ENCODE results near the gene PNMT.

The PNMT gene

GRCh38 chr17:39629494-39629880 lies 38.8 kb upstream of the PNMT start:
- no peak for DNase-seq (ENCODE audit: low read depth)
- no peak for TF ChIP-seq CTCF (conservative IDR thresholded peaks at IDR 0.05; ENCODE audit: low read depth, low read length)
- H3K4me3 ChIP-seq (ENCODE audit: low read length): no peak overlapping the region

- no peak for DNase-seq (ENCODE audit: low read depth)
- no peak for TF ChIP-seq CTCF (conservative IDR thresholded peaks at IDR 0.05; ENCODE audit: low read depth, low read length)
- H3K4me3 ChIP-seq (ENCODE audit: low read length): no peak overlapping the region
Observed at GRCh38 chr17:39629898-39630297, 38.4 kb upstream of the PNMT start.

GRCh38 chr17:39631403-39631802 lies 36.9 kb upstream of the PNMT start:
- no peak overlapping the region for H3K4me3 ChIP-seq (ENCODE audit: low read length)
- TF ChIP-seq CTCF (conservative IDR thresholded peaks at IDR 0.05; ENCODE audit: low read depth, low read length): no peak
- DNase-seq (ENCODE audit: low read depth): no peak

- no peak for TF ChIP-seq CTCF (conservative IDR thresholded peaks at IDR 0.05; ENCODE audit: low read depth, low read length)
- no peak overlapping the region for H3K4me3 ChIP-seq (ENCODE audit: low read length)
- DNase-seq (ENCODE audit: low read depth): no peak
Observed at GRCh38 chr17:39632153-39632941, 35.9 kb upstream of the PNMT start.

- TF ChIP-seq CTCF (conservative IDR thresholded peaks at IDR 0.05; ENCODE audit: low read depth, low read length): no peak
- no peak overlapping the region for H3K4me3 ChIP-seq (ENCODE audit: low read length)
- no peak for DNase-seq (ENCODE audit: low read depth)
Observed at GRCh38 chr17:39633570-39634183, 34.6 kb upstream of the PNMT start.

GRCh38 chr17:39634384-39634871 lies 33.8 kb upstream of the PNMT start:
- no peak overlapping the region for H3K4me3 ChIP-seq (ENCODE audit: low read length)
- no peak for DNase-seq (ENCODE audit: low read depth)
- peak; percentile 67 for TF ChIP-seq CTCF (conservative IDR thresholded peaks at IDR 0.05; ENCODE audit: low read depth, low read length)

Measured in retinal pigment epithelial cell (primary cell).